Right forelimb (tissue), 1 donor: ENCODE measurements around the gene GOLGA8G.
"Not testable (repeated sequence)": the region's sequence is repeated elsewhere in the genome, so short reads cannot be mapped to it uniquely, and the experiment has no call there.

Source experiments
- DNase-seq: peaks from one replicate; pipeline ENCODE4 v3.0.0-alpha.2; 2018

The GOLGA8G gene, protein sequence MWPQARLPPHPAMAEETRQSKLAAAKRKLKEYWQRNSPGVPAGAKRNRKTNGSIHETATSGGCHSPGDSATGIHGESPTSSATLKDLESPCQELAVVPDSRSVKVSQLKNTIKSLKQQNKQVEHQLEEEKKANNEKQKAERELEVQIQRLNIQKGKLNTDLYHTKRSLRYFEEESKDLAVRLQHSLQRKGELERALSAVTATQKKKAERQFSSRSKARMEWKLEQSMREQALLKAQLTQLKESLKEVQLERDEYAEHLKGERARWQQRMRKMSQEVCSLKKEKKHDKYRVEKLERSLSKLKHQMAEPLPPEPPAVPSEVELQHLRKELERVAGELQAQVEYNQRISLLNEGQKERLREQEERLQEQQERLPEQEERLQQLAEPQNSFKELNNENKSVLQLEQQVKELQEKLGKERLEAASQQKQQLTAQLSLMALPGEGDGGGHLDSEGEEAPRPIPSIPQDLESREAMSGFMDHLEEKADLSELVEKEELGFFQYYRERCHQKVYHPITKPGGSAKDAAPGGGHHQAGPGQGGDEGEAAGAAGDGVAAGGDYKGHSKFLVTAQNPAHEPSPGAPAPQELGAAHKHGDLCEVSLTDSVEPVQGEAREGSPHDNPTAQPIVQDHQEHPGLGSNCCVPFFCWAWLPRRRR

DNA sequence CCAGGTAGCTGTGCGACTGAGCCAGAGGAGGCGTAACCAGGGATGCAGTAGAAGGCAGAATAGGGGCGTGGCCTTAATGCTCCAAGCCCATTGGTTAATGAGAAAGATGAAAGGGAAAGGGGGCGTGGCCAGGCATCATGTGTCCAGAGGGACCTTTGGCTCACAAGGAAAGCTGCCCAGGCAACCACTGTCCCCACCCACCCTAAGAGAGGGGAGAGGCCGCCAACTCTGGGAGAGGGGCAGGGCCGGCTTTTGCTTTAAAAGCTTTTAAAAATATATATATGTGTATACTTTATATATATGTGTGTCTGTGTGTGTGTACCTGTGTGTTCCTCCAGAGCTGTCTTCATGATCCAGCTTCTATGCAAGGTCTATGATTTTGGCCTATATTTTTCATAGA is at the start of gene GOLGA8G:
Gene GOLGA8G (minus strand): TSS at position 18 of the 400 bp plus-strand sequence. CDS start 62 bp downstream, outside the sequence.
- not testable (repeated sequence) for DNase-seq

DNA sequence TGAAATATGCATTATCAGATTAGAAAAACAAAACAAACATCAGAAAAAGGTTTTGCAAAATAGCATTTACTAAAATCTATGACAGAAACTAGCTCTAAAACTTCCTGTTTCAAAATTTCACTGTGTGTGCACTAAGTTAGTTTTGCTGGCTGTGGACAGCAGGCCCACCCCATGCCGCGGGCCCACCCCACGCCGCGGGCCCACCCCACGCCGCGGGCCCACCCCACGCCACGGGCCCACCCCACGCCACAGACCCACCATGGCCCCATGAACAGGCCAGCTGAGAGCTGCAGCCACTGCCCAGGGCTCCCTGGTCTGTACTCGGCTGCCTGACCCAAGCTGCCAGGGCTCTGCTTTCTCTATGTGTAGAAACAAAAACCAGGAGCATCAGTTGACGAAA is 40.6 kb upstream of the GOLGA8G start:
- not testable (repeated sequence) for DNase-seq

DNA sequence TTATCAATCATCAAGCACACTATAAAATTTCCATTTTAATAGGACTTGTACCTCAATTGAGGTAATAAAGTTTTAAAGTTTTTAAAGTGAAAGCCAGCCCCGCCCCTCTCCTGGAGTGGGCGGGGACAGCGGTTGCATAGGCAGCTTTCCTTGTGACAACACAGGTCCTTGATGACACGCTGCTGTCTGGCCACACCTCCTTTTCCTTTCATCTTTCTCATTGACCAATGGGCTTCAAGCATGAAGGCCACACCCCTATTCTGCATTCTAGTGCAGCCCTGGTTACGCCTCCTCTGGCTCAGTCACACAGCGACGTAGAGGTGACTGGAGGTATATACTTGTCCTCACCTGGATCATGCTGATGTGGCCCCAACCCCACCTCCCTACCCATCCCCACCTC is 20.5 kb upstream of the GOLGA8G start, which contains the start of gene GOLGA6L25:
Gene GOLGA6L25 (plus strand): TSS at position 301 of the 400 bp plus-strand sequence. CDS start 61 bp downstream, at position 362.
- DNase-seq = not testable (repeated sequence)

DNA sequence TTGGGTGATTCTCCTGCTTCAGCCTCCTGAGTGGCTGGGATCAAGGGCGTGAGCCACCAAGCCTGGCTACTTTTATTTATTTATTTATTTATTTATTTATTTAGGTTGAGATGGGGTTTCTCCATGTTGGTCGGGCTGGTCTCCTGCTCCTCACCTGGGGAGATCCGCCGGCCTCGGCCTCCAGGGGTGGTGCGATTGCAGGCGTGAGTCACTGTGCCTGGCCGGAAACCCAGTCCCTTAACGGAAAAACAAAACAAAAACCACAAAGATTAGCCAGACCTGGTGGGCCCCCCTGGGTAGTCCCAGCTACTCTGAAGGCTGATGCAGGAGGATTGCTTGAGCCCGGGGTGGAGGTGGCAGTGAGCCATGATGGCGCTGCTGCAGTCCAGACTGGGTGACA is 17.6 kb downstream of the GOLGA8G start:
- DNase-seq = not testable (repeated sequence)

DNA sequence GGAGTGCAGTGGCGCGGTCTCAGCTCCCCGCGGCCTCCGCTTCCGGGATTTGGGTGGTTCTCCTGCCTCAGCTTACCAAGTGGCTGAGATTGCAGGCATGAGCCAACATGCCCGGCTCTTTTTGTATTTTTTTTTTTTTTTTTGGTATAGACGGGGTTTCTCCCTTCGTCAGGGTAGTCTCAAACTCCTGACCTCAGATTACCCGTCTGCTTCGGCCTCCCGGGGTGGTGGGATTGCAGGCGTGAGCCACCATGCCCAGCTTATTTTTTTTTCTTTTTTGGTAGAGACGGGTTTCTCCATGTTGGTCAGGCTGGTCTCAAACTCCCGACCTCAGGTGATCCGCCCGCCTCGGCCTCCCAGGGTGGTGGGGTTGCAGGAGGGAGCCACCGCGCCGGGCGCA is 18.6 kb downstream of the GOLGA8G start:
- not testable (repeated sequence) for DNase-seq

DNA sequence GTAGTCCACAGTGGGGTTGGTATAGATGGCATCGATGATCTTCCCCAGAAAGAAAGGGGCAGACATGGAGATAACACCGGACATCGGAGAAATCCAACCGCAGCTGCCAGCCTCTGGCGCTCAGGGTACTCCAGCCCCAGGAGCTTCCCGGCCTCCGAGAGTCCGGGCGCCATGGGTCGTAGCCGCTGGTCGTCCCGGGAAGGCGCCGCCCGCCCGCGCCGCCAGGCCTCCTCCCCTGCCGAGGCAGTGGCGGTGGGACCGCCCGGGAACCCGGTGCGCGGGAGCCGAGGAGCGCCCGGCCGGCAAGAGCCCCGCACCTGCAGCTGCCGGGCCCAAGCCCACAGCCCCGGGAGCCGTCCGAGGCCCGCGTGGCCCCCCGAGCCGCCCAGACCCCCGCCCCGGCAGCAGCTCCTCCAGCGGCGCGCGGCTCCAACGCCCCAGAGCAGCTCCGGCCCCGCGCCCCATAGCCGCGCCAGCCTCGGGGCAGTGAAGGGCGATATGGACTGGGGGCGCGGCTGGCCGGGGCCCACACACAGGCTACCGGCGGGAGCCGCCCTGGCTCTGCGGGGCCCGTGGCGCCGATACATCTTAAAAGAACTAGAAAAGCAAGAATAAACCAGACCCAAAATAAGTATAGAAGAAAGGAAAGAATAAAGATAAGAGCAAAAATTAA is 24.4 kb downstream of the GOLGA8G start:
- DNase-seq = not testable (repeated sequence)

DNA sequence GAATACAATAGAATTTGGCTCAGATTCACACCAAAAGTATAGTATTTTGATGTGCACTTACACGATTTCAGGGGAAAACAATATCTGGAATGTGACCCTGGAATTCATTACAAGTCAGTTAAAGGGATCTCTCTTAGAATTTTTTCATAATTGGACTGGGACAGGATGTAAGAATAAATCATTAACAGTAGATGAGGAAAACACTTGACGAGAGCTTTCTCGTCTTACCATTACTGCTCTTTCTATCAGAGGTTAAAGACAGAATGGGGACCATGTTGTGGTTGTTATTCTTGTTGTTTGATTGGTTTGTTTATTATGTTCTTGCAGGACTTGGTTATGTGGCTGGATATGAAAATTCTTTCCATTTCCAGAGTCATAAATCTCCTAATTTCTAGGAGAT is 51.4 kb downstream of the GOLGA8G start:
- DNase-seq = not testable (repeated sequence)
